ENCODE data around the gene TBC1D2B.
"Not testable (repeated sequence)": the region's sequence is repeated elsewhere in the genome, so short reads cannot be mapped to it uniquely, and the experiment has no call there.

TBC1D2B gene

DNA sequence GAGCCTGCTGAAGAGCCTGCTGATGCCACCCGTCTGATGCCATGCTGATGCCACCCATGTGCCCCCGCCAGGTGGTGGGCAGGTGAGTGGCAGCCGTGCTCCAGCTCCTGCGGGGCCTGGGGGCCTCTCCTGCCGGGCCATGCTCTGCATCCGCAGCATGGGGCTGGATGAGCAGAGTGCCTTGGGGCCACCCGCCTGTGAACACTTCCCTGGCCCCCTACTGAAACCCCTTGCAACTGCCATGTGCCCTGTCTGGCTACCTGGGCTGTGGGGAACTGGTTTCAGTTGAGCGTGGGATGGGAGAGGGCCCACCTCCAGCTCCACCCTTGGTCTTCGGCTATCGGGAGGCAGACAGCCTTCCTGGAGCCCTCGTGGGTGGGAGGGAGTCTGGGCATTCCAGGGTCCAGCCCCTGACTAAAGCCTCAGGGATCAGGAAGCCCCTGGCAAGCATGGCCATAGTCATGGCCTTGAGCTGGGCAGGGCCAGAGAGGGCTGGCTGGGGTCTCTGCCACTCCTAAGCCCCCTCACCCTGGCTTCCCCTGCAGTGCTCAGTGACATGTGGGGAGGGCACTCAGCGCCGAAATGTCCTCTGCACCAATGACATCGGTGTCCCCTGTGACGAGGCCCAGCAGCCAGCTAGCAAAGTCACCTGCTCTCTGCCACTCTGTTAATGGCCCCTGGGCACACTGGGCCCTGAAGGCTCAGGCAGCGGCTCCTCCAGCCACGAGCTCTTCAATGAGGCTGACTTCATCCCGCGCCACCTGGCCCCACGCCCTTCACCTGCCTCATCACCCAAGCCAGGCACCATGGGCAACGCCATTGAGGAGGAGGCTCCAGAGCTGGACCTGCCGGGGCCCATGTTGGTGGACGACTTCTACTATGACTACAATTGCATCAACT lies 92.2 kb downstream of the TBC1D2B start:
- no peak for DNase-seq

DNA sequence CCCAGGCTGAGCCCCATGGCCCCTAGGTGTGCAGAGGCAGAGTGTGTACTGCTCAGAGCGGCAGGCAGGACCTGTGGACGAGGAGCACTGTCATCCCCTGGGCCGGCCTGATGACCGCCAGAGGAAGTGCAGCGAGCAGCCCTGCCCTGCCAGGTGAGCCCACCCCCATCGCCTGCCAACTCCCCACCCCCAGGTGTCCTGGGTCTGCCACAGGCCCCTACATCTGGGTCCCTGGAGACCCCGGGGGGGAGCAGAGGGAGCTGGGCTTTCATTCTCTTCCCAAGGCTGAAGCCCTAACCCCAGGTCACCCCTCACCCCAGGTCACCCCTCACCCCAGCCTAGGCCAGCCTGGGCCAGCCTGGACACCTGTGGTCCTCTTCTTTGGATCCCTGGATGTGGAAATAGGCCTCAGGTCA lies 93.1 kb downstream of the TBC1D2B start:
- DNase-seq, result no peak

DNA sequence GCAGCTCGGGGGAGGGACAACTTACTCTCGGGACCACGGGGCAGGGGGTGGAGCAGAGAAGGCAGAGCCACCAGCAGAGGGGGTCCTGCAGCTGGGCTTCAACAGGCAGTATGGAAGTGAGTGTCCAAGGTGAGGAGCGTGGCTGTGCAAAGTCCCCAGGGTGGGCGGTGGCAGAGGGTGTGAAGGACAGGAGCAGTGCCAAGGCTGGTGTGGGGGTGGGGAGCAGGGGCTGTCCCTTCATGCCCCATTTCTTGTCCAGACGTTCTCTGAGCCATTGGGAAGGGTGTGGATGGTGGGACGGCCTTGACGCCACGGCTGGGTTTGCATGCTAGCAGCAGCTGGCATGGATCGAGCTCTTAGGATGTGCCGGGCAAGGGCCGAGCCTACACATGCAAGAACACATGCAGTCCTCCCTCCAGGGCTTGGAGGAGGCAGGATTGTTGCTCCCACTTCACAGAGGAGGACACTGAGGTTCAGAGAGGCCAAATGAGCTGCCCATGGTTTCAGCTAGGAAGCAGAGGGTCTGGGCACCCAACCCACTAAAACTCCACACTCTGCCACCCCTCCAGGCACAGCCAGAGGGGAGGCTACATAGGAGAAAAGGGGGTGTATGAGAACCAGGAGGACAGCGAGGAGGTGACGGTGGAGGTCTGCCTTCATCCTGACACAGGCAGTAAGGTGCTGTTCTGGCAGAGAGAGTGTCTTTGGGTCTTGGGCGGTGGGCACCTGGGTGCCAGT lies 93.6 kb downstream of the TBC1D2B start:
- DNase-seq, result no peak

DNA sequence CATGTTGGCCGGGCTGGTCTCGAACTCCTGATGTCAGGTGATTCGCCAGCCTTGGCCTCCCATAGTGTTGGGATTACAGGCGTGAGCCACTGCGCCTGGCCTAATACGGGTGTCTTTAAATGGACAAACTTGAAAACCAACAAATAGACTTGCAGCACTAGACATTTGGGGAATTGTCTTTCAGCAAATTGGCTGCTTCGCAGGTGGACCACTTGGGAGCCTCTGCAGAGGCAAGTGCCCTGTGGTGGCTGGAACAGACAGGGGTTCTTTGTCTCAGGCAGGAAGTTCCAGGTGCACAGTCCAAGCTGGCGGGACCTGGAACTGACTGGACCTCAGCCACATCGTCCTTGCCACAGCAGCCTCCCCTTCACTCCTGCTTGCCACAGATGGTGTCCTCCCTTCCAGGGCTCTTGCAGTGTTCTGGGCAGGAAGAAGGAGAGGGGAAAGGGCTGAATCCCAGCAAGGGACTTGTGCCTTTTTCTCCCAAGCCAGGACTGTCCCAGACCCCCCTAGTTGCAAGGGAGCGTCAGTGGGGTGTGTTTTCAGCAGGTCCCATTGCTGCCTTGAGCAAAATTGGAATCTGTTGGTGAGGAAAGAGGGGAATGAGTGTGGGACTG lies 94.3 kb downstream of the TBC1D2B start:
- DNase-seq, result no peak

DNA sequence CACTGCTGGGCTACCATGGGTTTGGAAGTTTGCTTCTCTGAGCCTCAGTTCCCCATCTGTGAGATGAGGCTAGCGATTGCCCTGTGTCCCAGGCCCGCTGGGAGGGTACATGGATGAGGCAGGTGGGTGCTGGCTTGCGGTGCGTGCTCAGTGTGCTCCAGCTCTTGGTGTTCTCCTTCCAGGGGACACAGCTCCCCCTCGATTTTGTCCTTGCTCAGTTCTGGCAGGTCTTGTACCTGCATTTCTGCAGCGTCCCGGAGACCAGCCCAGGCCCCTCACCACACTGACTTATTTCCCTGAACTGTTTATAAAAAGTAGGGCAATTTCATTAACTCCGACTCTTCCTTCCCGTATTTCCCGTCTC lies 95.4 kb downstream of the TBC1D2B start:
- DNase-seq, result no peak

DNA sequence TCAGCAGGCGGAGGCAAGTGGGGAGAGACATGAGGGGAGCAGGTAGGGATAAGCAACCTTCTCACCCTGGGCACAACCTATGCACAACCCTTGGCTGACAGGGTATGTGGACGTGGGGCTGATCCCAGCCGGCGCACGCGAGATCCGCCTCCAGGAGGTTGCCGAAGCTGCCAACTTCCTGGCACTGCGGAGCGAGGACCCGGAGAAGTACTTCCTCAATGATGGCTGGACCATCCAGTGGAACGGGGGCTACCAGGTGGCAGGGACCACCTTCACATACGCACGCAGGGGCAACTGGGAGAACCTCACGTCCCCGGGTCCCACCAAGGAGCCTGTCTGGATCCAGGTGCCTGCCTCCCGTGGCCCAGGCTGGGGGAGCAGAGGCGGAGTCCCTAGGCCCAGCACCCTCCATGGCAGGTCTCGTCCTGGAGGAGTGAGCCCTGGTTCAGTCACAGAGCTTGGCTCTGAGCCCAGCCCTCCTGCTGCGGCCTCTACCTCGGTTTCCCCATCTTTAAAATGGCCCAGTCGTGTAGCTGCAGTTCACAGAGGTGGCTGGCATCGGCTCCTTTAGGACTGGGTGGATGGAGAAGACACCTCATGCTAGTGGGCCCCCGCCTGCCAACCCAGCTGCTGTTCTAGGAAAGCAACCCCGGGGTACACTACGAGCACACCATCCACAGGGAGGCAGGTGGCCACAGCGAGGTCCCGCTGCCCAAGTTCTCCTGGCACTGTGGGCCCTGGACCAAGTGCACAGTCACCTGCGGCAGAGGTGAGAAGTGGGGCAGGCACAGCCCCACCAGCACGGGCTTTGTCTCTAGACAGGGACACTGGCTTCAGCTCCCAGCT lies 96.0 kb downstream of the TBC1D2B start:
- DNase-seq, result no peak

DNA sequence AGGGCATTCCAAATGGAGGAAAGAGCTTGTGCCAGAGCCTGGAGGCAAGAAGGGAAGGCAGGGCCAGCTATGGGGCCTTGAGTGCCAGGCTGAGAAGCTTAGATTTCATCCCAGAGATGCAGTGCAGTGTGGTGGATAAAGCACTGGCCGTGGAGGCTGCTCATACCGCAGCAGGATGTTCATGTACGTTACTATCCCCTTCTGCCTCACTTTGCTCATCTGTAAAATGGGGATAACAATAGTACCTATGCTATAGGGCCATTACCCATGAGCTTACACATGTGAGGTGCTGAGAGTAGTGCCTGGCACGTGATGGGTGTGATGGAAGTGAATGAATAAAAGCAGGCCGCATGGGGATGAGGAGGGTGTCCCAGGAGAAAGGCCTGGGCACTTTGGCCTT lies 96.8 kb downstream of the TBC1D2B start:
- DNase-seq, result not testable (repeated sequence)

DNA sequence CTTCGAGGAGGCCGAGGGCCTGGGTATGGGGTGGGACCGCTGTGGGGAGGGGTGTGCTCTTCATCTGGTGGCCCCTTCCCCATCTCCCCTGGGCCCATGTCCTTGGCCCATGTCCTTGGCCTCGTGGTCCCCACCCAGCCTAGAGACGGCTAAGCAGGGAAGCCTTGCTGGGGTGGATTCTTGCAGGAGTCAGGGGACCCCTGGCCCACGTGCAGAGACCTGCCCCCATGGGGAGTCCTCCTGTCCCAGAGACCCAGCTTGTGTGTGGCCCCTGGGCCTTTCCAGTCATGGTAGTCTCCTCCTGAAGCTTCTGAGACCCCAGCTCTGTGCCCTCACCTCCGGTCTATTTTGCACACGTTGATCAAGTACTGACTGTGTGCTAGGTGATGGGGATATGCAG lies 97.4 kb downstream of the TBC1D2B start:
- no peak for DNase-seq

DNA sequence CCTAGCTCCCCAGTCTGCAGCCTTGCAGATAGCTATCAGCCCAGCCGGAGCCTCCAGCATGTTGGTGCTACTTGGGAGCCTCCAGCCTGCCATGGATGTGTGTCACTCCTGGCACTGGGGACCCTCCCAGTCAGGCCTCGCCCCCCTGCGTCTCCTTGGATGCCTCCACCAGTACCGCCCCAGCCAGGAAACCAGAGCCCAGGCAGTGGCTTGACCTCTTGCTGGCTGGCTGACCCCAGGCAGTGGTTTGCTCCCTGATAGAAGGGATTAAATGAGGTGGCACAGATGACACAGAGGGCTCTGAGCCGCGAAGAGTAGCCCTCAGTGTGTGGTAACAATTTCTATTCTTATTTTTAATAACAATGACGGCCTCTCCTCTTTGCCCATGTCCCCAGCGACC lies 98.4 kb downstream of the TBC1D2B start:
- DNase-seq, result not testable (repeated sequence)

DNA sequence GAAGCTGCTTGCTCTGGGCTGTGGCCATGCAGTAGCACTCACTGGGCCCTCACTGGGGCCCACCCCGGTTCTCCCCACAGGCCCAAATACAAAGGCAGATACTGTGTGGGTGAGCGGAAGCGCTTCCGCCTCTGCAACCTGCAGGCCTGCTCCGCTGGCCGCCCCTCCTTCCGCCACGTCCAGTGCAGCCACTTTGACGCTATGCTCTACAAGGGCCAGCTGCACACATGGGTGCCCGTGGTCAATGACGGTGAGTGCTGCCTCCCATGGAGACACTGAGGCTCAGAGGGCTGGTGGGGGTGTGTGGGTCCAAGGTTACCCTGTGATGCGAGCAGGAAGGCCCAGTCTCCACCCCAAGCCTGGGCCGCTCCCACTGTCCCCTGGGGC lies 98.8 kb downstream of the TBC1D2B start:
- DNase-seq, result not testable (repeated sequence)

DNA sequence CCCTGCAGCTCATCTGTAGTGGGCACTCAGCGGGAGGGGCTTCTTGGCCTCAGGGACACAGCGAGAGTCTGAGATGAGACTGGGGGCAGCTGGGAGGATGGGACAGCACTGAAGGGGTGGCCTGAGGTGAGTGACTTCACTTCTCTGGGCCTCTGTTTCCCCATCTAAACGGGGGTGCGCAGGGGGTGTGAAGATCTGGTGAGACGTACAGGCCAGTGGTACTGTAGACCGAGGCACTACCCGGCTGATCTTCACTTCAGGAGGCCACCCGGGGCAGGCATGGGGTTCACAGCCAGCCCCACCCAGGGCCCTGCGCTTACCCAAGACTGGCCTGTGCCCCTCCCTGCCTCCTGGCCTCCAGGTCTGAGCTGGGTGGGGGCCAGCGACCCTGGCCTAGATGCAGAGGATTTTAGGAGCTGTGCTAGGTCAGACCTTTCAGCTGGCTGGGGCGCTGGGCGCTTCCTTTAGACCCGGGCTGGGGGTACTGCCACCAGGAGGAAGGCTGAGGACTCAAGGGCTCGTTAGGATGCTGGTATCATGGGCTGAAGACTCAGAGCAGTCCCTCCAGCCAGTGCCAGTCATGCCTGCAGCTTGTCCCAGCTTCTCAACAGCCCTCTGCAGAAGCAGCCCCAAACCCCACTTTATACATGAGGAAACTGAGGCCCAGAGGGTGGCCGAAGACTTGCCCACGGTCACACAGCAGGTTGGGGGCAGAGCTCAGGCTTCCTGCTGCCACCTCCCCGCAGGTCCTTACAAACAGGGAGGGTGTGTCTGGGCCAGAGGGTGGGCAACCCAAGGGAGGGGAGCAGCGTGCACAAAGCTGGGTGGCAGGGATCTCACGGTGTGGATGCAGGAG lies 99.4 kb downstream of the TBC1D2B start:
- not testable (repeated sequence) for DNase-seq

DNA sequence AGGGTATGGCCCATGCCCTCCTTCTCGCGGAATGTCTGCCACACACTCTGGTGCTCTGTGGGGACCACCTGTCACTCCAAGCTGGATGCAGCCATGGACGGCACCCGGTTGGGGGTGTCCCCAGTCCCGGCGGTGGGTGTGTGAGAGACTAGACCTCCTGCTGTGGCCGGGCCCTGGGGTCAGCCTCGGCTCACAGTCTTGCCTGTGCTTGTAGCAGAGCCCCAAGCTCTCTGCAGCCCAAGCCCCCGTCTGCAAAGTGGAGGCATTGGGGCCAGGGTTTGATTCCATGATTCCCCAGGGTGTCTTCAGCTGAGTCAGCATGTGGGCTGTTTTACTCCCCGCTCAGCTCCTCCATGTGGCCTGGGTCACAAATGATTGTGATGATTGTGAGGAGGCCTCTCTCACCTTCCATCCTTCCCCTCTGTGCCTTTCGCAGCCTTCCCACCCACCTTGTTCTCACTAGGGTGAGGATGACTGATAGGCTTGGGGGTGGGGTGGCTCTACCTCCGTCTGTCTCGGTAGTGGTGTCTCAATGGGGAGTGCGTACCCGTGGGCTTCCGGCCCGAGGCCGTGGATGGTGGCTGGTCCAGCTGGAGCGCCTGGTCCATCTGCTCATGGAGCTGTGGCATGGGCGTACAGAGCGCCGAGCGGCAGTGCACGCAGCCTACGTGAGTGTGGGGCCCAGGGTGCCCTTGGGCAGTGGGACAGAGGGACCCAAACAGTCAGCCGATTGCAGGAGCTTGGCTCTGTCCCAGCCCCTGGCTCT lies 100.6 kb downstream of the TBC1D2B start:
- DNase-seq, result not testable (repeated sequence)

DNA sequence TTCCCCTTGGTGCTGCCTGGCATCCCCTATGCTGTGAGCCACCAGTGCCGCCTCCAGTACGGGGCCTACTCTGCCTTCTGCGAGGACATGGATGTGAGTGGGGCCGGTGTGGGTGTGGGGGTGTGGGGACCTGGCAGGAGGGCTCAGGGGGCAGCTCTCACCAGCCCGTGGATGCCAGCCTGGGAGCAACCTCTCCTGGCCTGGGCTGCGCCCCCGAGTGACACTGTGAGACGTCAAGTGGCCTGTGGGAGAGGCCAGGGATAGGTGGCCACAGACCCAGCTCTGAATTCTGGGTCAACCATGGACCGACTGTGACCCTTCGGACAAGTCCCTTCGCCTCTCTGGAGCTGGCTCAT lies 101.4 kb downstream of the TBC1D2B start:
- DNase-seq, result not testable (repeated sequence)

DNA sequence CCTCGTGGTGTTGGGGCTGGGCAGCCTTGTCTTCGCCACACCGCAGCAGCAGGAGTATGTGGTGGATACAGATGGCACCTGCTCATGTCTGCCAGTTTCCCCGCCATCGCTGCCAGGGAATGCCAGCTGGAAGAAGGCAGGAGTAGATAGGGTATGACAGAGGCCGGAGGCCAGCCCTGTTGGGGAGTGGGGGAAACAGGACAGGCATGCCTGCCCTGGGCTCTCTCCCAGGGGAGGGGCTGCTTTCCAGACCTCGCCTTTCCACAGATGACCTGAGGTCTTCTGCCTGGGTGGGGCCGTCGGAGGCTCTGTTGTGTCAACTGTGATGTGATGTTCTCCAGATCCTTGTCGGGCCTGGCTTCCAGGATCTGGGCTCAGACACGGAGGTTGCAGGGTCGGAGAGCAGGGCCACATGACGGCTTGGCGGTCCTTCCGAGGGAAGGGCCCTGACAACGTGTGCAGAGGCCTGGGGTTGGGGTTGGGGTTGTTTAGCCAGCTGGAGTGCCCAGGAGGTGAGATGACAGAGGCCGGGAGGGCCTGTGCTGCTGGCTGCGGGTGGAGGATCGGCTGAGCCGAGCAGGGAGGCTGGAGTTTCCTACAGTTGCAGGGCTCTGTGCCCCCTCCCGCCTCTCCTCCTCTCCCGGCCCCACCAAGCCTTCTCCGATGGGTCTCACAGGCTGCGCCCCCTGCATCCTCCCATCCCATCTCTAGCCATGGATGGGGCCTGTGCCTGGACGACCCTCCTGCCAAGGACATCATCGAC lies 102.0 kb downstream of the TBC1D2B start:
- no peak for DNase-seq

DNA sequence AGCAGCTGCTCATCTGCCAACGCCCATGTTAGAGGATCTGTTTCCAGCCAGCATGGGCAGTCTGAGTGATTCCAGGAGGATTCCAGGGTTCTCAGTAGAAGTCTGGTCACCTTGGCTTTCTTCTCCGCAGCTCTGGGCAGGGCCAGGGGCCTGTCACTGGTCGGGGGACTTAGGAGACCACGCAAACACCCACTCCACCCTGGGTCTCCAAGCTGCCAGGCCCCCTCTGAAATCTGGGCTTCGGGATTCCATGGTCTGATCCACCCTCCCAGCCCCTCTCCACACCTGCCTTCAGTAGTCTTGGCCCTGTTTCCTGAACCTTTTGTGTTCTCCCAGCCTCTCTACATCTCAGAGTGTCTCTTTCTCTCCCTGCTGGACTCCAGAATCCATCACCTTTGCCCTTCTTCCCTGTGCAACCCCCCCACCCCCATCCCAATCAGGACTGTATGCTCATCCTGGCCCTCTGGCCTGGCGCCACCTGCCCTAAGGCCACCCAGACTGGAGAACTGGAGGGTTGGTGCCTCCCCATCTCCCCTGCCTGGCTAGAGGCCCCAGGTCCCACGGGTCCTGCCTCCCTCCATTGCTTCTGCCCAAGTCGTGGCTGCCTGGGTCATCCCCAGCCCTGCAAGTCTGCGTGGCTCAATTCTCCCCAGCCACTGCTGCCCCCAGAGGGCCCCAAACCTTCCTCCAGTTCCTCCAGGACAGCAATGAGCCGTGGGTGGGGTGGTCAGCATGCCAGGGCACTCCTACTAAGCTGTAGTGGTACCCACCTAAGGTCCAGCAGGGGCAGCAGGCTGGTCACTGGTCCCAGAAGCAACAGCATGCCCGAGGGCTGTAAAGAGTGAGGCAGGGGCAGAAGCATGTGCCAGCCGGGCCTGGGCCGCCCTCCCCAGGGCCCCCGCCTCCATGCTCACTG lies 102.8 kb downstream of the TBC1D2B start:
- DNase-seq, result no peak

DNA sequence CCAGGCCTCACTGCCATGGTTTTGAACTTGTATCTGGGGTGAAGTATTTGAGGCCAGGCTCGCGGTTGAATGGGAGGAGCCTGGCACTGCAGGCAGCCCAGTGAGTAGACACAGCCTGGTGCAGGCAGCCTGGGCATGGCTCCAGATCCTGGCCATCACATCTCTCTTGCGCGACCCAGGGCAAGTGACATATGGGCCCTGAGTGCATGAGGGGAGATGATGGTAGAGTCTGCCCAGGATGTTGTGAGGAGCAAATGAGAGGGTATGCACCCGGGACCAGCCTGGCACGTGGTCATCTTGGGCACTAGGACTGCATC lies 103.5 kb downstream of the TBC1D2B start:
- DNase-seq, result no peak

DNA sequence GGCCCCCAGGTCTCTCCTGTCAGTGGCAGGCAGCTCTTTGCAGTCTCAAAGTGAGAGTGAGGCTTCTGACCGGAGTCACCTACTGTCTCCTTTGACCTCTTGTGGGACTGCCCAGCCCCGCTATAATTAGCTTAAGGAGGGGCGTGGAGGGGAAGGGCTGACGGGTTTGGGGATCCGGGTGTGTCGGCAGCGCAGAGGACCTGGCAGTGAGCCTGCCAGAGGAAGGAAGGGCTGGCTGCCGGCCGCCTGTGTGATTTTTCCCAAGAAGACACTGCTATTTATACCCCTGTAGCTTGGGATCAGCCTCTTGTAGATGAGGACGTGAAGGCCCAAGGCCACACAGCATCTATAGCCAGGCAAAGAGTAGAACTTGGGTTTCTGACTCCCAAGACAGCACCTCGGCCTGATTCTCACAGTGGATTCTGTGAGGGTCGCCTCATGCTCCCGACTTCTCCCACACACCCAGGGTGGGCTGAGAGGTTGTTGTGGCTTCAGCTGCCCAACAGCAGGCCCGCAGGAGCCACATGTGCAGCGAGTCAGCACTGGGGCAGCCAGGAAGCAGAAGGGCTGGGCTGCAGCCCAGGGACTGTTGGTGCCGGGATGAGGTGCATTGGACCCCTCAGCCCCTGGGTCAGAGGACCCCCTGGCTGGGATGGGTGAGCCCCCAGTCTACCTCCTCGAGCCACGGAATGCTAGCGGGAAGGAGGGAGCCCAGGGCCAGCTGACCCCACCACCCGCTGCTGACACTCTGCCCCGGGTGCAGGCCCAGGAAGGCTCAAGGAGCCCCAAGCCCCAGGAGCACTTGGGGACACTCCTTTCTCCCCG lies 104.0 kb downstream of the TBC1D2B start:
- not testable (repeated sequence) for DNase-seq

DNA sequence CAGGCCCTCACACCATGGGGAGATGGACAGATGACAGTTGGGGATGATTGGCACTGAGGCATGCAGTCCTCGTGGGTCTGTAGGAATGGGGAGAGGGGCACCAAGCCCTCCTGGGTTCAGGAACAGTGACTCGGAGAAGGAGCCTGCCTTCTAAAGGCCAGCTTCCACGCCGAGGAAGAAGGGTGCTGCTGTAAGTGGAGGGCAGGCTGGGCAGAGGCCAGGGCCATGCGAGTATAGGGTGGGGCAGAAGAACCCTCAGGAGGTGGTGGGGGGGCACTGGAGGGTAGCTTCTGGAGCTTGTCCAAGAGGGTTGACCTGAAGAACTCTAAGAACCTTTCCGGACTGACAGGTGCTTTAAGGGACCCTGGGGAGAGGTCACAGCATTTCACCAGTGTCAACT lies 104.8 kb downstream of the TBC1D2B start:
- not testable (repeated sequence) for DNase-seq

All from NCI-H187 treated with DMSO at 0.1 percent for 48 hours (cell line).